ENCODE measurements around the gene RRP1.

- TF ChIP-seq CTCF (IDR thresholded peaks at IDR 0.05) (no peak), POLR2AphosphoS5 (IDR thresholded peaks at IDR 0.05) (no peak), POLR2A (IDR thresholded peaks at IDR 0.05; ENCODE audit: low read depth) (no peak), EP300 (IDR thresholded peaks at IDR 0.05) (no peak)
Observed at GRCh38 chr21:43757601-43758000, 31.8 kb upstream of the RRP1 start.

All from esophagus muscularis mucosa (tissue), 4 donors.